Neural cell (in vitro differentiated cells): ENCODE measurements around the gene NDUFB8.

Source experiments
- EP300 ChIP-seq: fragments of 450-650 bp; conservative IDR thresholded peaks from 2 replicates; pipeline ENCODE4 v1.6.1; 2014; ENCODE audit warnings: antibody characterized with exemption, mild to moderate bottlenecking, moderate library complexity; ENCODE audit not compliant: poor library complexity, severe bottlenecking
- EZH2 ChIP-seq: fragments of 200-600, 300-800 bp; shearing (Covaris generic), sonication (generic); IDR thresholded peaks from 2 replicates; pipeline ENCODE4 v1.6.1; 2014; ENCODE audit warnings: antibody characterized with exemption, low read length, borderline replicate concordance, mild to moderate bottlenecking; ENCODE audit not compliant: insufficient read depth, poor library complexity, severe bottlenecking
- POLR2AphosphoS5 ChIP-seq: IDR thresholded peaks from 2 replicates; pipeline ENCODE4 v1.6.1; 2012
- RAD21 ChIP-seq: fragments of 450-650 bp; conservative IDR thresholded peaks from 2 replicates; pipeline ENCODE4 v1.6.1; 2014; ENCODE audit warnings: antibody characterized with exemption, mild to moderate bottlenecking, moderate library complexity
- TF ChIP-seq, protein P1 (sequence below): fragments of 450-650 bp; IDR thresholded peaks from 2 replicates; pipeline ENCODE4 v1.5.1; 2014; ENCODE audit warnings: antibody characterized with exemption, mild to moderate bottlenecking, moderate library complexity; ENCODE audit not compliant: poor library complexity, severe bottlenecking

DNA sequence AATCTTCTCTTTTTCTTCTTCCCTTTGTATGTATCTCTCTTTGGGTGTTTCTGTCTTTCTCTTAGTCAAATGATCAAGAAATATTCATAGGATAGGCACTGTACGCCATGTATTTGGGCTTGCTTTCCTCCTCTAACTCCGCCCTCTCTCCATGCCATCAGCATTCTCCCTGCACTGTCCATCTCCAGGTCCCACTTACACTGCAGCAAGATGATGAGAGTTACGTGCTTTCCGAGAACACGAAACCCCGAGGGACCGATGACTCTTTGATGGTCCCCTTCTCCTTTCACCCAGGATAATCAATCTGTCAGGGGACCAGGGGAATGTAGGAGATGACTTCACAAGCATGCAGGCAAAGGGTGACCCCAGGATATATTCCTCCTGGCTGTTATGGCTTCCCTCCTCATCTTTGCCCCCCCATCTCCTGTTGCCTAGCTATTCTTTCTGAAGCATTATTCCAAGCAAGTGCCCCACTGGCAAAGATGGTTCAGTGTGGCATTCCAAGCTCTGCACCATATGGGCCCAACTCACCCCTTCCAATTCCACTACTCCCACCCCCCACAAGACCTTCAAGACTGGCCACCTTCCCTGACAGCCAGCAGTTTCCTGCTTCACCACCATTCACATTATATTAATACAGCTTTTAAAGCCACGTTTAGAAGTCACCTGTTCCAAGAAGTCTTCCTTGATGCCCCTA lies 46.1 kb upstream of the NDUFB8 start:
- no peak for TF ChIP-seq EP300
- TF ChIP-seq, protein P1, sequence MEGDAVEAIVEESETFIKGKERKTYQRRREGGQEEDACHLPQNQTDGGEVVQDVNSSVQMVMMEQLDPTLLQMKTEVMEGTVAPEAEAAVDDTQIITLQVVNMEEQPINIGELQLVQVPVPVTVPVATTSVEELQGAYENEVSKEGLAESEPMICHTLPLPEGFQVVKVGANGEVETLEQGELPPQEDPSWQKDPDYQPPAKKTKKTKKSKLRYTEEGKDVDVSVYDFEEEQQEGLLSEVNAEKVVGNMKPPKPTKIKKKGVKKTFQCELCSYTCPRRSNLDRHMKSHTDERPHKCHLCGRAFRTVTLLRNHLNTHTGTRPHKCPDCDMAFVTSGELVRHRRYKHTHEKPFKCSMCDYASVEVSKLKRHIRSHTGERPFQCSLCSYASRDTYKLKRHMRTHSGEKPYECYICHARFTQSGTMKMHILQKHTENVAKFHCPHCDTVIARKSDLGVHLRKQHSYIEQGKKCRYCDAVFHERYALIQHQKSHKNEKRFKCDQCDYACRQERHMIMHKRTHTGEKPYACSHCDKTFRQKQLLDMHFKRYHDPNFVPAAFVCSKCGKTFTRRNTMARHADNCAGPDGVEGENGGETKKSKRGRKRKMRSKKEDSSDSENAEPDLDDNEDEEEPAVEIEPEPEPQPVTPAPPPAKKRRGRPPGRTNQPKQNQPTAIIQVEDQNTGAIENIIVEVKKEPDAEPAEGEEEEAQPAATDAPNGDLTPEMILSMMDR, result no peak
- TF ChIP-seq EZH2, result no peak
- TF ChIP-seq POLR2AphosphoS5, result no peak
- no peak for TF ChIP-seq RAD21
